GM18868 (cell line): ENCODE data around the gene NFYC.

Experiments
- ATAC-seq: cut with Tn5 transposase; IDR thresholded peaks from one replicate; pipeline ENCODE4 v1.9.1; 2021; ENCODE audit warnings: mild to moderate bottlenecking, moderate library complexity; ENCODE audit not compliant: unreplicated experiment

Gene NFYC

GRCh38 chr1:40734882-40735628, 43.6 kb downstream of the NFYC start:
- ATAC-seq: no peak

- no peak for ATAC-seq
Observed at GRCh38 chr1:40736085-40736531, 44.6 kb downstream of the NFYC start.

DNA sequence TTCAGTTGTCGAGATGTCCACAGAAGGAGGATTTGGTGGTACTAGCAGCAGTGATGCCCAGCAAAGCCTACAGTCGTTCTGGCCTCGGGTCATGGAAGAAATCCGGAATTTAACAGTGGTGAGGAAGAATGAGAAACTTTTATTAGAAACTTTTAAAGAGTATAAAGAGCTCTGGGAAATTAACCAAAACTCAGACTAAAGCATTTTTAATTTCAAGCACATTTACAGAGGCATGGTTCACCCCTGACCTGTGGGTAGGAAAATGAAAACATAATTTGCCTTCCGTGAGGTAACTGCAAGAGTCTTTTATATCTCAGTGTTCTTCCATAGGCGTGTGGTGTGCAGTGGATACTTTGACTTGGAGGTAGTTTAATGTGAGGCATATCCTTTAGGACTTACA, 47.3 kb downstream of the NFYC start:
- no peak for ATAC-seq

DNA sequence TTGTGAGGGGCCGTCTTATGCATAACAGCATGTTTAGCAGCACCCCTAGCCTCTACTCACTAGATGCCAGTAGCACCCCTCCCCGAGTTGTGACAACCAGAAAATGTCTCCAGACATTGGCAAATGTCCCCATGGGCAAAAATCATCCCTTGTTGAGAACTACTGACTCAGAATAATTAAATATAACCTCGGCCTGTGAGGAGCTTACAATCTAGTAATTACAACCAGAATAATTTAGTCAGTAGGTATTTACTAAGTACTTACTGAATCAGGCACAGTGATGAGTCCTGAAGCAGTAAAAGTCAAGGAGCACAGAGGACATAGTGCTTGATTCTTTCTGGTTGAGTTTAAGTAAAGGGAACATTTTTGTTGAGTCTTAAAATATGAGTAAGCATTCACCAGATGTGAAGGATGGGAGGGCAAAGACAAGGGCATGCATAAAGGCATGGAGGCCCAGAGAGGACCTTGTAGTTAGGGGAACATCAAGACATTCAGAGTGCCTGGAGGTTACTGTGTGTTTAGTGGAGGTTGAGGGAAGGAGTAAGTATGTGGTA, 48.0 kb downstream of the NFYC start:
- no peak for ATAC-seq

- no peak for ATAC-seq
Observed at GRCh38 chr1:40740039-40740996, 48.8 kb downstream of the NFYC start.

GRCh38 chr1:40740997-40741736, 49.7 kb downstream of the NFYC start:
- no peak for ATAC-seq

GRCh38 chr1:40742363-40743061, 51.0 kb downstream of the NFYC start:
- ATAC-seq: no peak

DNA sequence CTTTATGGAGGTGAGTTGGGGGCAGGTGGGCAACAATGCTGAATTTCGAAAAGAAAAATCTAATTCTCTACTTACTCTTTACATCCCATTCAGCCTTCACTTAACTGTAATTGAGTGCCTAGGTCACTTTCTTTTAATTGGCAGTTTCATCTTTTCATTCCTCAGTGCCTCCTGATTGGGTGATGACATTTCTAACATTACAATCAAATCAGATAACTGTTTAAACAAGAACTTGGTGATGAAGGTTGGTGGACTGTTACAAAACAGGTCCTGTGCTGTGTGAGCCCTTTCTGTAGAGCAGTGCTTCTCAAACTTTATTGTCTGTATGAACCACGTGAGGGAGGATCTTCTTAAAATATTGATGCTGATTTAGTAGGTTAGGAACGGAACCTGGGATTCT, 51.9 kb downstream of the NFYC start:
- no peak for ATAC-seq

DNA sequence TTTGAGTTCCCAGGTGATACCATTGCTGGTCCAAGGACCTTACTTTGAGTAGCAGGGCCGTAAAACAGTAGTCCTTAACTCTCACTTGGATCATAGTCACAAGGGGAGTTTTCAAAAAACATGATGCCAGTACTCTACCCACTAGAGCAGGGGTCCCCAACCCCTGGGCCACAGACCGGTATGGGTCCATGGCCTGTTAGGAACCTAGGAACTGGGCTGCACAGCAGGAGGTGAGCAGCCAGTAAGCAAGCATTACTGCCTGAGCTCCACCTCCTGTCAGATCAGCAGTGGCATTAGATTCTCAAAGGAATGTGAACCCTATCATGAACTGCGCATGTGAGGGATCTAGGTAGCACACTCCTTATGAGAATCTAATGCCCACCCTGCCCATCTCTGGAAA, 52.4 kb downstream of the NFYC start:
- no peak for ATAC-seq

DNA sequence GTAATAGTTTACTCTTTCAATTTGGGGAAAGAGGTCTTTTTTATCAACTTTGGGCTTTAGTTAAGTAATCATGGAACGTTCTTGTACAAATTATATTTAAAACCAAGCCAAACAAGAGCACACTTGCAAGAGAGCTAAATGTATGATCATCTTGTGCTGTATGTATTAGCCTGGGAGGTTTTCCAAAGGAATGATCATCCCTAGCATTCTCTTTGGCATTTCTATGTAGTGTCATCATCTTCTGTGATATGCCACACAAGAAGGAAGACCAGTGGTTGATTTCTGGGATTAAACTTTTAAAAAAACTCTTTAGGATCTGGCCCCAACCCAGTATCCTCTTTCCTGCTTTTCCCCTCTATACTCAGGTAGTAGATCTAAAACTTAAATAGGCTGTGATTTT, 53.7 kb downstream of the NFYC start:
- ATAC-seq: no peak

DNA sequence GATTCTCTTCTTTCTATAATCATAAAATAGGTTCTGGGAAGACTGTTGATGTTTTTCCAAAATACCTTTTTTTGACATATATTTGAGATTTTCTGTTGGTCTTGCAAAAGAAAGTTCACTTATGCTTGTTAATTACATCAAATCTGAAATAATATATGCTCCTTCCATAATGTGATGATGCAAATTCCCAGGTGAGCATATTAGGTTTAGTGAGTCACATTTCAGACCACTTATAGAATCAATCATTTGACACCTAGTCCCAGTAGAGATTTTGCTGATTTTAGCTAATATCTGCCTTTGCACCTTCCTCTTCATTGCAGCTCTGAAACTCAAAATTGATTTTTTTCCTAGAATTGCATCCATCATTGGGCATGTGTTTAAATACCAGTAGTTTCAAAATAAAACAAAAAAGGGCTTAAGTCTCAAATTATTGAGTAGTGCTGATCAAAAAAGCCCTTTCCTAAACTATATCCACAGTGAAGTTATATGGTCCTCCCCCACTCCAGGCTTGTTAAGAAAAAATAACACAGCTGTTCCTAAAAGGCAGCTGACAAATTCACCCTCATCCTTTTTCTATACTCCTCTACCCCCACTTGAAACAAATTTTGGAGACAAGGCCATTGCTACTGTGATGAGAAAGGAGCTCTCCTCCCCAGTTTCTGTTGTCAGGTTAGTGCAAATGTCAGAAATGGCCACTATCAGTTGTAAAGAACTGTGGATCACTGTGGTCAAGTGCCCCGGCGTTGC, 55.0 kb downstream of the NFYC start:
- ATAC-seq: no peak

DNA sequence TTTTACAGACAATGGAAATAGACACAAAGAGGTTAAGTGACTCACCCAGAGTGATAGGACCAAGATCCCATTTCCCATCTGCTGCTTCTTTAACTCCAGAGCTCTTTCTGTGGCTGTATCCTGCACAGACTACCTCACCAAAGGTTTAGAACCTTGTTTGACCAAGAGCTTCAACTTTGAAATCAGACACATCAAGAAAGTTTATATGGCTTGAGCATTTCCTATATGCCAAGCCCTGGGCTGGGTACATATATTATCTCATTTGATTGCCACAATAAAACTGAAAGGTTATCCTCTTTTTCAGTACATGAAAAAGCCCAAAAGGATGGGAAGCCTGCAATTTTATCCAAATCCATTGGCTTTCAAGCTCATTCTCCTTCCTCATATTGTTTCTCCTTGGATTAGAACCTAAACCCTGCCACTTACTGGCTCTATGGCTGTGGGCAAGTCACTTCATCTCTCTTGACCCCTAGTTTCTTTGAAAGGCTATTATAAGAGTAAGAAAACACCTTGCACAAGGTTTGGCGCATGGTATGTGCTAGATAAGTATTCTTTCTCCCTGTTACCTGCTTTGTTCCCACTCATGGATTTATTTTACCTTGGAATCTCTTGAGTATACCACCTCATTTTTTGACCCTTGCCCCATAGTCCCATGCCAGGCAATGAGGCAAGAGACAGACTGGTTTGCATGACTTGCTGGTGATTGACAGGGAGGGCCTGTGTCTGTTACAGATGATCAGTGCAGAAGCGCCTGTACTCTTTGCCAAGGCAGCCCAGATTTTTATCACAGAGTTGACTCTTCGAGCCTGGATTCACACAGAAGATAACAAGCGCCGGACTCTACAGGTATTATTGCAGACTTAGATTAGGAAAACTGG, 57.6 kb downstream of the NFYC start:
- no peak for ATAC-seq

- no peak for ATAC-seq
Observed at GRCh38 chr1:40749817-40750216, 58.3 kb downstream of the NFYC start.

GRCh38 chr1:40750451-40750908, 59.0 kb downstream of the NFYC start:
- no peak for ATAC-seq

DNA sequence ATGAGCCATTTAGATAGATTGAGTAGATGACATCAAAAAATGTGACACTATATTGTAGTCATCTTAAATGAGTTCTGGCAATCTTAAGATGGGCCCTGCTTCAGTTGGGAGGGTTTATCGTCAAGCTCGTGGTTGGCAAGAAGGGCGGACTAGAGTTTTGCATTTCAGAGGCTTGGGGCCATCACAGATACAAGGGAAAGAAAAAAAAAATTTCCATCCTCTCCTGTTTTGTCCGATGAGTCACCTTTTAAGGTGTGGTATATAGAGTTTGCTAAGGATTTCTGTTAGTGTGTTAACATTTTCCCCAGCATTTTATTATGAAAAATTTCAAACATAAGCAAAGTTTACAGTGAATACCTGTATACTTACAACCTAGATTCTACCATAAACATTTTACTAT, 60.3 kb downstream of the NFYC start:
- no peak for ATAC-seq

DNA sequence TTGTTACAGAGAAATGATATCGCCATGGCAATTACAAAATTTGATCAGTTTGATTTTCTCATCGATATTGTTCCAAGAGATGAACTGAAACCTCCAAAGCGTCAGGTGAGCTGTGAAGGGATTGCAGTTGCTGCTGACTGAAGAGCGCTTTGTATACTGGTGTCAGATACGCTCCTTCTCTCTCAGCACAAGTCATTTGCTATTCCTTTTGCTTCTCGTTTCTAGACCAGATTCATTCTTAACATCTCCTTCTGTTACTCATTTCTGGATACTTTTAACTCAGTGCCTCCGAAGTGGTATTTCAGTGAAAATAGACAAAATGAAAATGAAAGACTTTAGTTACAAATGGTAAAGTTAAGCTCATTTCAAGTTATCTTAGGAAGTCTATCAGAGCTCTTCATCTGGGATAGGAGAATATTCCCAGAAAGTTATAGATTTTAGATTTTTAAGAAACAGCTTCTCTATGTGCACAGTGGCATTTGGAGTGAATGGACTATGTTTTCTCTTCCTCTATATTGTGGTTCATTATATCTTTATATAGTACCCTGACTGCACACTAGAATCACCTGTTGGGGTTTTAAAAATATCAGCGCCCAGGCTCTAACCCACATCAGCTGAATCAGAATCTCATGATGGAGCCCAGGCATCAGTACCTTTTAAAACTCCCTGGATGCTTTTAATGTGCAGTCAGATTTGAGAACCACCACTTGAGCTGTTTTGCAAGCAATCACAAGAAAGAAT, 61.8 kb downstream of the NFYC start:
- peak; percentile 57 for ATAC-seq

- no peak for ATAC-seq
Observed at GRCh38 chr1:40754201-40754600, 62.7 kb downstream of the NFYC start.

DNA sequence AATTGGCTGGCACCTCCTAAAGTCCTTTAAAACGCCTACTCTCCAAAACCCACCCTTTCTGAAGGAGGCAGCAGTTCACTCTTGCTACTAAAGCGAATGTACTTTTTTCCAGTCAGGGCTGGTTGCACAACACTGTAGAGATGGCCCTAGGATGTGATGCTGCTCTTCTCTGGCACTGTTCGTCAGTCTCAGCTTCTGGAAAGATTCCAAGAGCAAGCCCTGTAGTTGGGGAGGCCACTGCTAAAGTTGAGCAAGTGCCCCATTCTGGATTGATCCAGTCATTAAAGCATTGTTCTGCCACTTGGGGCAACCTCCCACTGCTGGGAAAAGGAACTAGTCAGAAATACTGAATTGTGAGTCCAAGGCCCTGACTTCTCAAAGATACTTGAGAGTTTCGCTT, 63.6 kb downstream of the NFYC start:
- ATAC-seq: no peak
